ENCODE results near the gene FMR1. TPM values are rescaled to one million over a fixed set of nuclear protein-coding genes. Genes with fewer than 3 reads are reported as not detected.

FMR1 gene
- total RNA-seq, 1 experiment from 2014 or later = 29.6 TPM

GRCh38 chrX:147916375-147916968, 4.8 kb downstream of the FMR1 start:
- DNase-seq (ENCODE audit: low spot score) = no peak

GRCh38 chrX:147917700-147918695, 6.3 kb downstream of the FMR1 start:
- DNase-seq (ENCODE audit: low spot score) = no peak

GRCh38 chrX:147920161-147920666, 8.5 kb downstream of the FMR1 start:
- DNase-seq (ENCODE audit: low spot score) = no peak

GRCh38 chrX:147923605-147924004, 11.9 kb downstream of the FMR1 start:
- DNase-seq (ENCODE audit: low spot score) = no peak

- no peak for DNase-seq (ENCODE audit: low spot score)
Measured at GRCh38 chrX:147927256-147927655, 15.5 kb downstream of the FMR1 start.

- no peak for DNase-seq (ENCODE audit: low spot score)
Measured at GRCh38 chrX:147933815-147934214, 22.1 kb downstream of the FMR1 start.

- DNase-seq (ENCODE audit: low spot score) = no peak
Measured at GRCh38 chrX:147935156-147935758, 23.5 kb downstream of the FMR1 start.

GRCh38 chrX:147945286-147945685, 33.6 kb downstream of the FMR1 start:
- DNase-seq (ENCODE audit: low spot score) = no peak

- no peak for DNase-seq (ENCODE audit: low spot score)
Measured at GRCh38 chrX:147948531-147948930, 36.8 kb downstream of the FMR1 start.

GRCh38 chrX:147950352-147950751, 38.6 kb downstream of the FMR1 start:
- no peak for DNase-seq (ENCODE audit: low spot score)

GRCh38 chrX:147953976-147954375, 42.3 kb downstream of the FMR1 start:
- DNase-seq (ENCODE audit: low spot score) = no peak

- no peak for DNase-seq (ENCODE audit: low spot score)
Measured at GRCh38 chrX:147957291-147957690, 45.6 kb downstream of the FMR1 start.

GRCh38 chrX:147958291-147958690, 46.6 kb downstream of the FMR1 start:
- DNase-seq (ENCODE audit: low spot score) = no peak

- no peak for DNase-seq (ENCODE audit: low spot score)
Measured at GRCh38 chrX:147960722-147961121, 49.0 kb downstream of the FMR1 start.

GRCh38 chrX:147962476-147962875, 50.8 kb downstream of the FMR1 start:
- no peak for DNase-seq (ENCODE audit: low spot score)

GRCh38 chrX:147978931-147979330, 67.2 kb downstream of the FMR1 start:
- no peak for DNase-seq (ENCODE audit: low spot score)

GRCh38 chrX:147981038-147981752, 69.5 kb downstream of the FMR1 start, which contains the start of gene FMR1NB:
FMR1NB (plus strand) TSS chrX:147981337; CDS start chrX:147981403, 66 bp downstream.
- no peak for DNase-seq (ENCODE audit: low spot score)
